ENCODE measurements around the gene ATP11A. TPM values are rescaled to one million over a fixed set of nuclear protein-coding genes. Genes with fewer than 3 reads are reported as not detected.
A peak's percentile ranks its signal among the peaks of the same experiment; 100 is the strongest.
"Not testable (repeated sequence)": the region's sequence is repeated elsewhere in the genome, so short reads cannot be mapped to it uniquely, and the experiment has no call there.

ATP11A gene
- total and polyA plus RNA-seq, 9 of the 15 experiments (the other 6 are each of a cell fraction or from before 2014, with no cell fraction given): 0.38 to 34.2 (median 4.2) TPM

GRCh38 chr13:112884700-112885099 lies 194.9 kb downstream of the ATP11A start:
- H3K4me3 ChIP-seq; H3K9me1 ChIP-seq (ENCODE audit: control insufficient read depth, insufficient read depth, low read length); CTCF ChIA-PET (ENCODE audit: low intra/inter-chr PET ratio); H3K4me2 ChIP-seq (ENCODE audit: insufficient read depth, low read length); H3K9ac ChIP-seq (ENCODE audit: insufficient read depth in 1 of 2, low read depth in 2 of 2, low read length in 2 of 2); FAIRE-seq; DNase-seq (ENCODE audit: extremely low read depth in 1 of 4, low spot score in 3 of 4); H3K9me3 ChIP-seq (replicated peaks; ENCODE audit: control insufficient read depth, insufficient read depth, low read depth, low read length); H4K20me1 ChIP-seq (replicated peaks; ENCODE audit: control insufficient read depth, insufficient read depth, low read length); ATAC-seq; BruUV-seq (replicated peaks); H3K27ac ChIP-seq (ENCODE audit: extremely low read depth, low read depth, low read length); intact Hi-C loops (cut with micrococcal nuclease); in situ Hi-C loops (cut with MboI); H2AFZ ChIP-seq (ENCODE audit: low read depth, low read length); H3K79me2 ChIP-seq (ENCODE audit: control insufficient read depth, insufficient read depth, low read length); POLR2A ChIA-PET: not testable (repeated sequence)
- peaks cover 15% of the 10 kb centered on the region; the same call in 2 of the 3 replicates for H3K36me3 ChIP-seq (ENCODE audit: control insufficient read depth, insufficient read depth, low read length)
- peaks cover 4 to 19% of the 10 kb centered on the region in 2 experiments; a peak in 3 of 5 replicates for H3K27me3 ChIP-seq (ENCODE audit: control insufficient read depth in 2 of 2, insufficient read depth in 2 of 2, low read length in 2 of 2)
- H3K4me1 ChIP-seq (replicated peaks in 1 of 2; ENCODE audit: control insufficient read depth in 2 of 2, insufficient read depth in 2 of 2, low read length in 2 of 2): peaks cover 0 to 10% of the 10 kb centered on the region in 2 experiments; a peak in 1 of 5 replicates
- WGBS (ENCODE audit: insufficient coverage, low coverage, missing lambda C conversion rate): 93% methylated on average over 8 of the region's 13 CpGs
- TF ChIP-seq POLR2B (IDR thresholded peaks at IDR 0.05; ENCODE audit: low read depth, partially characterized antibody) (peak; percentile 4), ZKSCAN1 (IDR thresholded peaks at IDR 0.05; ENCODE audit: low read depth, low read length) (peak; percentile 69; the same call in 1 of the 2 replicates)

DNA sequence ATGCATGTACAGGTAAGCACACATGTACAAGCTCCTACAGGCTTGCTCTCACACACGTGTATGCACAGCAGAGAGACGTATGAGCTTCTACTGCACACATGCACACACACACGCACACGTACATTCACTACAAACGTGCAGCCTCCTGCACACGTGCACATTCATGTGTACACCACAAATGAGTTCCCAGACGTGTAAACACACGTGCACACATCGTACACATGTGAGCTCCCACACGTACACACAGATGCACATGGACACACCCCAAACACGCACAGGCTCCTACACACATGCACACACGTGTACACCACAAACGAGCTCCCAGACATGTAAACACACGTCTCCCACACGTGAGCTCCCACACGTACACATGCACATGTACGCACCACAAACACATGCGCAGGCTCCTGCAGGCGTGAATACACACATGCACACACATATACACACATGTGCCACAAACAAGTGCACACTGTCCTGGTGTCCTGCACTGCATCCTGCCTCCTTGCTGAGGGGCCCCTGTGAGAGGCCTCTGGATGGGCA lies 195.5 kb downstream of the ATP11A start:
- Histone ChIP-seq H4K20me1 (replicated peaks; ENCODE audit: control insufficient read depth, insufficient read depth, low read length) (peaks cover 7% of the 10 kb centered on the region; the same call in 1 of the 2 replicates), H3K79me2 (ENCODE audit: control insufficient read depth, insufficient read depth, low read length) (no peaks in the 10 kb centered on the region), H3K27me3 (ENCODE audit: control insufficient read depth in 2 of 2, insufficient read depth in 2 of 2, low read length in 2 of 2) (peaks cover 9 to 25% of the 10 kb centered on the region in 2 experiments; a peak in 3 of 5 replicates), H3K27ac (ENCODE audit: extremely low read depth, low read depth, low read length) (no peak overlapping the region), H3K4me1 (replicated peaks in 1 of 2; ENCODE audit: control insufficient read depth in 2 of 2, insufficient read depth in 2 of 2, low read length in 2 of 2) (peaks cover 0 to 16% of the 10 kb centered on the region in 2 experiments; a peak in 2 of 5 replicates), H2AFZ (ENCODE audit: low read depth, low read length) (no peak overlapping the region), H3K9me3 (replicated peaks; ENCODE audit: control insufficient read depth, insufficient read depth, low read depth, low read length) (no peaks in the 10 kb centered on the region), H3K9me1 (ENCODE audit: control insufficient read depth, insufficient read depth, low read length) (no peaks in the 10 kb centered on the region), H3K4me3 (no peak overlapping the region), H3K36me3 (ENCODE audit: control insufficient read depth, insufficient read depth, low read length) (peaks cover 15% of the 10 kb centered on the region; the same call in 2 of the 3 replicates), H3K4me2 (ENCODE audit: insufficient read depth, low read length) (no peak overlapping the region), H3K9ac (ENCODE audit: insufficient read depth in 1 of 2, low read depth in 2 of 2, low read length in 2 of 2) (no peak overlapping the region)
- DNase-seq (ENCODE audit: extremely low read depth in 1 of 4, low spot score in 3 of 4) (no peak), ATAC-seq (no peak; the same call in 2 of the 3 replicates), FAIRE-seq (no peak)
- intact Hi-C loops (cut with micrococcal nuclease) (no loop called here), in situ Hi-C loops (cut with MboI) (no loop called here)
- 82% methylated on average over 14 of the region's 19 CpGs for WGBS (ENCODE audit: insufficient coverage, low coverage, missing lambda C conversion rate)
- no TSS peak for BruUV-seq (replicated peaks)
- ChIA-PET POLR2A (interaction anchor here (1.9 kb wide), 1 partner anchor 11 kb away, joined by 6 read pairs; no protein-coding TSS in a partner anchor), CTCF (ENCODE audit: low intra/inter-chr PET ratio) (no interaction called here)
- TF ChIP-seq POLR2B (IDR thresholded peaks at IDR 0.05; ENCODE audit: low read depth, partially characterized antibody) (peak; percentile 5), CHD4 (IDR thresholded peaks at IDR 0.05; ENCODE audit: insufficient read depth, insufficient replicate concordance, low read depth, low read length, poor library complexity, severe bottlenecking) (no peak), MAX (CRISPR knock-in tag; IDR thresholded peaks at IDR 0.05) (0 out of 2 replicates have a peak, but pooled peaks have one; percentile 14)
